HFF-Myc (cell line): Measurements from ENCODE around the gene NSUN6.

Source experiments
- DNase-seq: peaks from one replicate; pipeline ENCODE4 v3.0.0-alpha.2; 2011; ENCODE audit warnings: low read depth; ENCODE audit errors: extremely low read depth
- H3K4me3 ChIP-seq: replicated peaks from 2 replicates; pipeline ENCODE4 v1.5.1; 2011; ENCODE audit warnings: low read depth, mild to moderate bottlenecking, control low read depth, low read length
- CTCF ChIP-seq: IDR thresholded peaks from 2 replicates; pipeline ENCODE4 v1.5.1; 2012; ENCODE audit warnings: mild to moderate bottlenecking, low read depth, low read length, control low read depth; ENCODE audit errors: missing control alignments

NSUN6 gene

DNA sequence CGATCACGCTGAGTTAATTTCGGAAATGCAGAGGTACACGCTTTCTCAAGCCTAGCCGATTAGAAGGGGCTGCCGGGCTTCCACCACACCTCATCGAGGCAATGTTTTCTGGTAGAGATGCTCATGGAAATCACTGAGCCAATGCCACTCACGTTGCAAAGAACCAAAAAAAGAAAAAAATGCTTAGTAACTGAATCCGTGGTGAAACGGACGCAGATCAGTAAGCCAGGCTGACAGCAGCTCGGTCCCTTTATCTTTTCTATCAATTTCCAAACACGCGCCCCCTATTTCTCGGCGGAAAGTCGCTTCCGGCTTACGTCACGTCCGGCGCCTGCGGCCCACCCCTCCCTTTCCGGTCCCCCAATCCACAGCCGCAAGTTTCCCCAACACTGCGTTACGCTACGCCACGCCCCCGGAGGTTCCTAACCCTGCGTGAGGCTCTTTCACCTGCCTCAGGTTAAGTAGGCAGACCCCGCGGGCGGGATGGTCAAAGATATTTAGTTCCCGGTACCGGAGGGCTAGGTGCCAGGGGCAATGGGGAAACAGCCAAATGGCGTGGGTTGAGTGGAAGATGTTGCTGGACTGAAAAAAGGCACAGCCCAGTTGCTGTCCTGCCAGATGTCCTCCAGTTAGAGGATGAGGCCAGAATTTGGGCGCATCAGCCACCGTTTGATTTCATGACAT is at the start of gene NSUN6:
NSUN6 (minus strand) TSS at position 264 of the 684 bp plus-strand sequence. CDS start 384 bp downstream, outside the sequence.
- peak within 1 kb of the TSS; percentile 53 for H3K4me3 ChIP-seq
- DNase-seq = peak; percentile 60
- TF ChIP-seq CTCF = no peak

DNA sequence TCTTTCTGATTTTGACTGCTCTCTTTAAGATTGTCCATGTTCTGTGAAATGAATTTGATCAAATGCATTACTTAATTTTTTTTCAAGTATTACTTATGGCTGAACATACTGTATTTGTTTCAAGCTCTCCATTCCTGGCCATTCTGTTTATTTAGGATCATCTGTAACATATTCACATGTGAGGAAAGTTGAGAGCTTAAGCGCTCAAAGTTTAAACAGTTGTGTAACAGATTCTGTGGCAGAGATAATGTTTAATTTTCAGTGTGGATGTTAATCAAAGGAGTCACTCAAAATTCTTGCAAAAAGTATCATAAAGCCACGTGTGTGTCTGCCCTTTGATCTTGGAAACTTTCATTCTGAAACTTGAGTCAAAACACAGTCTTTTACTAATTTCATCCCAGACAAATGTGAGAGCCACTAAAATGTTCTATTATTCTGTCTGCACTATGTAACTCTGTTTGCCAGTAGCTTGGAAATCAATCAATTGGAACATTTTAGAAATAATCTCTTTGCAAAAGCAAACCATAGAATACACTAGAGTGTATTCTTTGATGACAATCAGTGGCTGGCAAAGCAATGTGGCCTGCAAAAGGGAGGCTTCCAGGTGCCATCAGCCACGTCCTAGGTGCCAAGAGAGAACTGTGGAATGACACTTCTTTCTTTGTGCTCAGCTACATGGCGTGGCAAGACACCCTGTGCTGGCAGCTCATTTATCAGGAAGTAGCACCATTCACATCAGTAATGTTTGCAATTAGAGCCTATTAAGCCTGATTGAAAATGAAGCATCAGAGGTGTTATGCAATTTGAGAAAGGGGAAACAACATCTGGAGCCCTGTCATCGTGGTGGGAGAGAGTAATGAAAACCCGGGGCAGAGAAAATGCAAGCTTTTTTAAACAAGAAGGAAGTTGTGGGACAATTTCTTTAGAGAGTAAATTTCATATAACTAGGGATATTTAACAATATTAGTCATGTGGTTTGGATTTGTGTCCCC is 48.8 kb upstream of the NSUN6 start:
- no peak overlapping the region for H3K4me3 ChIP-seq
- TF ChIP-seq CTCF = no peak
- no peak for DNase-seq

GRCh38 chr10:18690541-18690940 is 39.2 kb upstream of the NSUN6 start:
- TF ChIP-seq CTCF = no peak
- no peak overlapping the region for H3K4me3 ChIP-seq
- DNase-seq = no peak

- H3K4me3 ChIP-seq = no peak overlapping the region
- TF ChIP-seq CTCF = no peak
- DNase-seq = no peak
These were observed 38.1 kb upstream of the NSUN6 start for GRCh38 chr10:18689498-18689897.

GRCh38 chr10:18687706-18688105 is 36.3 kb upstream of the NSUN6 start:
- no peak overlapping the region for H3K4me3 ChIP-seq
- no peak for DNase-seq
- TF ChIP-seq CTCF = no peak

GRCh38 chr10:18687195-18687594 is 35.8 kb upstream of the NSUN6 start:
- H3K4me3 ChIP-seq = no peak overlapping the region
- DNase-seq = no peak
- no peak for TF ChIP-seq CTCF
